ENCODE measurements around the gene TNK1. TPM values are rescaled to one million over a fixed set of nuclear protein-coding genes. Genes with fewer than 3 reads are reported as not detected.

Gene TNK1
- total and polyA plus RNA-seq, 2 experiments from 2014 or later, result 8.4 to 8.9 TPM

DNA sequence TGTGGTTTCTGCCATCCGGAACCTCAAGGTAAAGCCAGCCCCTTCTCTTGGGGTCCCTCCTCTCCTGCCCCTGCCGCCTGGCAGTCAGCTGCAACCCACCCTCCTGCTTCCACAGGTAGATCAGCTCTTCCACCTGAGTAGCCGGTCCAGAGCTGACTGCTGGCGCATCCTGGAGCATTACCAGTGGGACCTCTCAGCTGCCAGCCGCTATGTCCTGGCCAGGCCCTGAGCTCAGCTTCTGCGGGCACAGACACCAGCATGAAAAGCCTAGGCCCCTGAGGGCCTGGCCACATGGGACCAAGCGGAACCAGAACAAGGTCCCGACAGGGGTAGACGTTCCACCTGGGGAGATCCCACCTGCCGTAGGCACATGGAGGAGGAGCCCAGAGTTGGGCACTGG lies 8.0 kb downstream of the TNK1 start:
- H3K36me3 ChIP-seq (replicated peaks; ENCODE audit: insufficient read depth, low read depth), result no peaks in the 10 kb centered on the region
- WGBS (ENCODE audit: low lambda C conversion rate, missing lambda C conversion rate), result 98% methylated on average over 10 of the region's 10 CpGs

DNA sequence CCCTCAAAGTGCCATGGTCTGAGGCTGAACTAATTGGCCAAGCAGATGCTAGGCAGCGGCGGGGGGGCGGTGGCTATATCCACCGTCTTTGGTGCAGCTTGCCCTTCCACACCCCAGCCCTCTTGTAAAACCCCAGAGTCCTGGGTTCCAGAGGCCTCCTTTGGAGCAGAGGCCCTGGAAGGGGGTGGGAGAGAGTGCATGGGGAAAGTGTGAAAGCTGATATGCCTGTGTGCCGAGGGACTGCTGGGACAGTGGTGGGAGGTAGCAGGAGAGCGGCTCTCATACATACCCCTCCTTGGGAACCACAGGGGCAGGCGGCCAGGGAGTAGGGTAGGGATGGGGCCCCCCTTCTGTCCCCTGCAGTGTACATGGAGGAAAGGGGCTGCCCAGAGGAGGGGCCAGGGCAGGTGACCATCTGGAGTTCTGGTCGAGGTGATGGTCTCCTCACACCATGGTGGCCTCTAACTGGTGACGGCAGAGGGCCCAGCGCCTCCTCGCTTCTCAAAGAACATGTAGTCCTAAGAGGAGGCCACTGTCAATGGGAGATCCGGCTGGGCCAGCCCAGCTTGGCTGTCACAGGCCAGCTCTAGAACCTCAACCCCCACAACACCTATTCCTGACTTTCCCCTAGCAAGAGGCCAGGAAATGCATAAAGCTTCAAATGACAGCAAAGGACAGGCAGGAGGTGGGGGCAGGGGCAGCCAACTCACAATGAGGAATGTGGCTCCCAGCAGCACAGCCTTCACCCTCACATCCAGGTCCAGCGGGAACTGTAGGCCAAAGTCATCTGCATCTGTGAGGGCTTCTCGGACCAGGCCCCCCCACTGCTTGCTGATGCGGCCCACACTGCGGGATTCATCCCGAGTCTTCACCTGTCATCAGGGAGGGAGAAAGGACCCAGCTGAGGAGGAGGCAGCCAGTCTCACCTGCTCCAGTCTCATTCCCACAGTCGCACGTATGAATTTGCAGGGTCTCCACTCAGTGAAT lies 9.3 kb downstream of the TNK1 start:
- TF ChIP-seq, protein P1, sequence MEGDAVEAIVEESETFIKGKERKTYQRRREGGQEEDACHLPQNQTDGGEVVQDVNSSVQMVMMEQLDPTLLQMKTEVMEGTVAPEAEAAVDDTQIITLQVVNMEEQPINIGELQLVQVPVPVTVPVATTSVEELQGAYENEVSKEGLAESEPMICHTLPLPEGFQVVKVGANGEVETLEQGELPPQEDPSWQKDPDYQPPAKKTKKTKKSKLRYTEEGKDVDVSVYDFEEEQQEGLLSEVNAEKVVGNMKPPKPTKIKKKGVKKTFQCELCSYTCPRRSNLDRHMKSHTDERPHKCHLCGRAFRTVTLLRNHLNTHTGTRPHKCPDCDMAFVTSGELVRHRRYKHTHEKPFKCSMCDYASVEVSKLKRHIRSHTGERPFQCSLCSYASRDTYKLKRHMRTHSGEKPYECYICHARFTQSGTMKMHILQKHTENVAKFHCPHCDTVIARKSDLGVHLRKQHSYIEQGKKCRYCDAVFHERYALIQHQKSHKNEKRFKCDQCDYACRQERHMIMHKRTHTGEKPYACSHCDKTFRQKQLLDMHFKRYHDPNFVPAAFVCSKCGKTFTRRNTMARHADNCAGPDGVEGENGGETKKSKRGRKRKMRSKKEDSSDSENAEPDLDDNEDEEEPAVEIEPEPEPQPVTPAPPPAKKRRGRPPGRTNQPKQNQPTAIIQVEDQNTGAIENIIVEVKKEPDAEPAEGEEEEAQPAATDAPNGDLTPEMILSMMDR (IDR thresholded peaks at IDR 0.05; ENCODE audit: poor library complexity), result no peak
- TF ChIP-seq EZH2 (IDR thresholded peaks at IDR 0.05; ENCODE audit: borderline replicate concordance) (no peak), EZH2phosphoT487 (IDR thresholded peaks at IDR 0.05; ENCODE audit: low read depth, severe bottlenecking, unreplicated experiment) (no peak)
- peaks cover 10% of the 10 kb centered on the region for H3K79me2 ChIP-seq
- 87% methylated on average over 19 of the region's 19 CpGs for WGBS (ENCODE audit: low lambda C conversion rate, missing lambda C conversion rate)
- H3K4me2 ChIP-seq, result no peak overlapping the region
- no peaks in the 10 kb centered on the region for H3K27me3 ChIP-seq
- H4K20me1 ChIP-seq (ENCODE audit: insufficient read depth, poor library complexity, severe bottlenecking), result no peaks in the 10 kb centered on the region
- no peak overlapping the region for H2AFZ ChIP-seq
- no peaks in the 10 kb centered on the region for H3K36me3 ChIP-seq (replicated peaks; ENCODE audit: insufficient read depth, low read depth)
- H3K4me3 ChIP-seq, result no peak overlapping the region
- no peaks in the 10 kb centered on the region for H3K9me2 ChIP-seq (replicated peaks; ENCODE audit: insufficient read depth)
- H3K27ac ChIP-seq, result no peak overlapping the region
- DNase-seq (ENCODE audit: low spot score), result no peak
- no peaks in the 10 kb centered on the region for H3K9me3 ChIP-seq (ENCODE audit: low read depth)
- H3K4me1 ChIP-seq (ENCODE audit: insufficient read depth), result peaks cover 9% of the 10 kb centered on the region

More for the DNA sequence above, 8.0 kb downstream of the TNK1 start:
- Histone ChIP-seq H3K4me1 (ENCODE audit: insufficient read depth) (peaks cover 9% of the 10 kb centered on the region), H3K27ac (no peak overlapping the region), H3K9me3 (ENCODE audit: low read depth) (no peaks in the 10 kb centered on the region), H3K4me2 (no peak overlapping the region), H2AFZ (no peak overlapping the region), H3K27me3 (no peaks in the 10 kb centered on the region), H4K20me1 (ENCODE audit: insufficient read depth, poor library complexity, severe bottlenecking) (no peaks in the 10 kb centered on the region), H3K9me2 (replicated peaks; ENCODE audit: insufficient read depth) (no peaks in the 10 kb centered on the region), H3K79me2 (peaks cover 8% of the 10 kb centered on the region), H3K4me3 (no peak overlapping the region)
- DNase-seq (ENCODE audit: low spot score), result no peak
- no peak for TF ChIP-seq EZH2phosphoT487 (IDR thresholded peaks at IDR 0.05; ENCODE audit: low read depth, severe bottlenecking, unreplicated experiment)
- TF ChIP-seq, protein P1 (IDR thresholded peaks at IDR 0.05; ENCODE audit: poor library complexity), result no peak
- no peak for TF ChIP-seq EZH2 (IDR thresholded peaks at IDR 0.05; ENCODE audit: borderline replicate concordance)

DNA sequence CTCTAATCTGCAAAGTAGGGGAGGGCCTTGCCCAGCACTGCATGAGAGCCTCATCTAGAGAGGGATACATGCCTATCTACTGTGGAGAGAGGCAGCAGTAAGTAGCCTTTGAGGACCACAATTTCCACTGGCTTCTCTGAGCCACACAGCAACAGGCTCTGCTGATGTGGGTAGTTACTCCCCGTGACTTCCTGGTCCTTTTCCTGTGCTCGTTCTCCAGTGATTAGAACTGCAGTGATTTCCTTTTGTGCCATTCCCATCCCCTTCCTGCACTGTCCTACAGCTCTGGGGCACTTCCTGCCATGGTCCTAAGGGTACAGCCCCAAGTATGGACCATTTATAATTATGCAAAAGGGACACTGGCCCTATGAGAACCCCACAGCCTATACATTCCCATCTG lies 10.4 kb downstream of the TNK1 start:
- WGBS (ENCODE audit: low lambda C conversion rate, missing lambda C conversion rate), result 69% methylated on average over 2 of the region's 2 CpGs
- TF ChIP-seq, protein P1 (IDR thresholded peaks at IDR 0.05; ENCODE audit: poor library complexity), result no peak
- TF ChIP-seq EZH2 (IDR thresholded peaks at IDR 0.05; ENCODE audit: borderline replicate concordance), result no peak
- TF ChIP-seq EZH2phosphoT487 (IDR thresholded peaks at IDR 0.05; ENCODE audit: low read depth, severe bottlenecking, unreplicated experiment), result no peak
- Histone ChIP-seq H3K4me2 (no peak overlapping the region), H3K27me3 (no peaks in the 10 kb centered on the region), H4K20me1 (ENCODE audit: insufficient read depth, poor library complexity, severe bottlenecking) (no peaks in the 10 kb centered on the region), H2AFZ (no peak overlapping the region), H3K9me2 (replicated peaks; ENCODE audit: insufficient read depth) (no peaks in the 10 kb centered on the region), H3K9me3 (ENCODE audit: low read depth) (no peaks in the 10 kb centered on the region), H3K27ac (no peak overlapping the region), H3K4me1 (ENCODE audit: insufficient read depth) (peaks cover 9% of the 10 kb centered on the region), H3K4me3 (no peak overlapping the region), H3K79me2 (peaks cover 10% of the 10 kb centered on the region), H3K36me3 (replicated peaks; ENCODE audit: insufficient read depth, low read depth) (no peaks in the 10 kb centered on the region)
- no peak for DNase-seq (ENCODE audit: low spot score)
